GM20000 (cell line): ENCODE data around the gene MYOCOS.

ENCODE experiments used
- DNase-seq: peaks from one replicate; pipeline ENCODE4 v3.0.0; 2012; ENCODE audit warnings: low spot score
- CTCF ChIP-seq: IDR thresholded peaks from 2 replicates; pipeline ENCODE4 v1.5.1; 2012; ENCODE audit warnings: mild to moderate bottlenecking, control low read depth; ENCODE audit errors: extremely low read depth, missing control alignments

Gene MYOCOS

GRCh38 chr1:171663854-171664575 lies 42.0 kb downstream of the MYOCOS start:
- no peak for DNase-seq
- TF ChIP-seq CTCF: no peak

- no peak for DNase-seq
- TF ChIP-seq CTCF: no peak
Observed at GRCh38 chr1:171664976-171665375, 42.9 kb downstream of the MYOCOS start.

GRCh38 chr1:171666114-171666769 lies 44.2 kb downstream of the MYOCOS start:
- TF ChIP-seq CTCF: no peak
- DNase-seq: no peak

GRCh38 chr1:171668372-171668771 lies 46.3 kb downstream of the MYOCOS start:
- no peak for TF ChIP-seq CTCF
- no peak for DNase-seq

GRCh38 chr1:171670739-171671138 lies 48.7 kb downstream of the MYOCOS start:
- no peak for TF ChIP-seq CTCF
- DNase-seq: no peak

GRCh38 chr1:171674431-171675405 lies 52.7 kb downstream of the MYOCOS start:
- DNase-seq: no peak
- no peak for TF ChIP-seq CTCF
